ENCODE results near the gene XRRA1. TPM values are rescaled to one million over a fixed set of nuclear protein-coding genes. Genes with fewer than 3 reads are reported as not detected.

XRRA1 gene
- total RNA-seq, 1 donor from 2014 or later: 5.8 TPM

GRCh38 chr11:74950374-74950969, 1.6 kb upstream of the XRRA1 start:
- DNase-seq (ENCODE audit: low read depth in 2 of 2): no peak

GRCh38 chr11:74949753-74950137, 854 bp upstream of the XRRA1 start:
- DNase-seq (ENCODE audit: low read depth in 2 of 2): peak in 1 of 2 donors; percentile 15

- peak in 1 of 2 donors; percentile 42 for DNase-seq (ENCODE audit: low read depth in 2 of 2)
These were observed 369 bp downstream of the XRRA1 start for GRCh38 chr11:74948546-74948897.

GRCh38 chr11:74942073-74942759, 6.7 kb downstream of the XRRA1 start:
- no peak for DNase-seq (ENCODE audit: low read depth in 2 of 2)

GRCh38 chr11:74941492-74941891, 7.4 kb downstream of the XRRA1 start:
- no peak for DNase-seq (ENCODE audit: low read depth in 2 of 2)

DNA sequence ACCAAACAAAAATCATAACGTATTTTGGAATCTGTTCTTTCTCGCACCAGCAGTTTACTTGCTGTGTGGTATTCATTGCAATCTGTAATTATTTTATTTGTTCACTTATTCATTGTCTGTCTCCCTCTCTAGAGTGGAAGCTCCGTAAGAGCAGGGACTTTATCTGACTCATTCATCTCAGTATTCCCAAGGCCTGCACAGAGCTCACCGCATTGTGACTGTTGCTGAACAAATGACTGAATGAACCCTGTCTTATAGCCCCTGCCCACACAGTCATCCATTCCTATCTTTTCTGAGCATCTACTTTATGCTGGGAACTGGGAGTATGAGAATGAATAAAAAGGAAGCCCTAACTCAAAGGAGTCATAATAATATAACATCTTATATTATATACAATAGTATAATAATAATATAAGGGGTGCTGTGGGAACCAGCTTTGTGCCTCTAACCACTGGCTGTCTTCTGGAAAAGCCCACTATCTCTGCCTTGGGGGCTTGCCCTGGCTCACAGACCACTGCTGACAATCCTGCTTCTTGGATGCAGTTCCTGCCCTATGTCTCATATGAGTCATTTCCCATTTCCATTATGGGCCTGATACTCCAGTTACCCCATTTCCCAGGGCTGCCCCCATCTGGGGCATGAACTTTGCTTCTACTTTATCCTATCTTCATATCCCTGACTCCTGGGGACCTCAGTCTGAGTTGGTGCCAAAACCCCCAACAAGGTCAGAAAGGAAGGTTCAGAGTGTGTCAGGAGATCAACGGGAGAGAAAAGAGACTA, 11.0 kb downstream of the XRRA1 start:
- DNase-seq (ENCODE audit: low read depth in 2 of 2): peak; percentile 67 to 85

DNA sequence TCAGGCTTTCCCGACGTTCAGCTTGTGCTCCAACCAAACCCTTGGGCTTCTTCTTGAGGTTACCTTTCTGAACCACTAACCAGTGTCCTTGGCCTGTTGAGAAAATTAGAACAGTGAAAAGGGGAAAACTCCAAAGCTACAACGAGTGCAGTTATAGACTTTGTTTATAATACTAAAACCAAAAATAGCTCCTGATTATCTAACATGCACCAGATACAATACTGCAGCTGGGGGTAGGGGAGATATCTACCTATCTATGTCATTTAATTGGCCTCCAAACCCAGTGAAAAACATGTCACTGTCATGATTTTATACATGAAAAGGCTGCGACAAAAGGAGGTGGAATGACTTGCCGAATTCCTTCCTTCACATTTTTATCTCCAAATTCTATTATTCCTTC, 11.9 kb downstream of the XRRA1 start:
- no peak for DNase-seq (ENCODE audit: low read depth in 2 of 2)

- no peak for DNase-seq (ENCODE audit: low read depth in 2 of 2)
These were observed 12.8 kb downstream of the XRRA1 start for GRCh38 chr11:74936087-74936486.

- DNase-seq (ENCODE audit: low read depth in 2 of 2): no peak
These were observed 13.6 kb downstream of the XRRA1 start for GRCh38 chr11:74935285-74935684.

GRCh38 chr11:74933765-74934164, 15.1 kb downstream of the XRRA1 start:
- DNase-seq (ENCODE audit: low read depth in 2 of 2): no peak

DNA sequence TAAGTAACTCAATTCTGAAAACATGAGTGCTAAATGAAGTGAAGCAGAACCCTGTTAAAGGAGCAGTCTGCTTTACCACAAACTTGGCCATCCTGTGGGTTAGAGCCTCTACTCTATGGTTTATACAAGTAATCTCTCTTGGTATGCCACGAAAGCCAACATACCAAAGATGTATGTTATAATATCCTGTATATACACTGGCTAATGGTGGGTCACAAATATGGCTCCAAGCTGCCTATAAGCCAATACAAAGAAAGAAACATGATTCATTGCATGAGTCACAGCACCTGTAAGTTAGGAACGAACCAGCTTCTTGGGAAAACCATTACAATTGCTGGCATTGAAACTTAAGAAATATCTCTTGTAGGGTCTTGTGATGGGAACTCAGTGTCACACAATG, 16.1 kb downstream of the XRRA1 start:
- peak in 1 of 2 donors; percentile 75 for DNase-seq (ENCODE audit: low read depth in 2 of 2)

DNA sequence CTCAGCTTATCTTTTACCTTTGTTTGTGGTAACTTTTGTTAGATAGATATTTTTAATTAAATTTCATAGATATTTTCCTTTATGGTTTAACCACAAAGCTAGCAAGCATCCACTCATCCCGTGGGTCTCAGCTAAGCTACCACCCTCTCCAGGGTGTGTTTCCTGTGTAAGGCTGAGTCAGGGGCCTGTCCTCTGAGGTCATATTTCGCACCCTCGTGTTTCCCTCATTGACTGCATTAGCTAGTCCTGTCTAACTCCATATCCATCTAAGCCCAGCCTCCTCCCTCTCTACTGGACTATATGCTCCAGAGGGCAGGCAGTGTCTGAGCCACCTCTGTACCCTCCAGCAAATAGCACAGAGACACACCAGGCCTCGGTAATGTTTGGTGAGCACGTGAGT, 16.7 kb downstream of the XRRA1 start:
- peak; percentile 36 to 87 for DNase-seq (ENCODE audit: low read depth in 2 of 2)

- peak; percentile 96 to 98 for DNase-seq (ENCODE audit: low read depth in 2 of 2)
These were observed 19.2 kb downstream of the XRRA1 start for GRCh38 chr11:74929431-74930363.

- DNase-seq (ENCODE audit: low read depth in 2 of 2): no peak
These were observed 21.4 kb downstream of the XRRA1 start for GRCh38 chr11:74927496-74927895.

GRCh38 chr11:74926304-74927030, 22.4 kb downstream of the XRRA1 start:
- no peak for DNase-seq (ENCODE audit: low read depth in 2 of 2)

DNA sequence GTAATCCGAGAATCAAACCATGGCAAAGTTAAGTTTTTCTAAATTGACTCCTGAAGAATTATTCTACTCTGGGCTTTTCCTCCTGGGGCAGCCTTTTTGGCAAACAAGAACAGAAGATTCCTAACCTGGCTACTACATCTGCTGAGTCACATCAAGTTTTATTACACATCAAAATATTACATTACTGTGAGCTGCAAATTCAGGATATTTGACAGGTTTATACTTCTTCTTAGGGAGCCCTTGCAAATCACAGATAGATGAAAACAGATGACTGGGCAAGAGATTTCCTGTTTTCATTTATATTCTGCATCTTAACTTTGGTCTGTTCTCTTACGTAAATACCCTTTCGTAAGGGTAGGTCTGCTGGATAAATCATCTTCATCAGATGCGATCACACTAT, 23.6 kb downstream of the XRRA1 start:
- no peak for DNase-seq (ENCODE audit: low read depth in 2 of 2)

GRCh38 chr11:74923125-74923524, 25.8 kb downstream of the XRRA1 start:
- DNase-seq (ENCODE audit: low read depth in 2 of 2): no peak

DNA sequence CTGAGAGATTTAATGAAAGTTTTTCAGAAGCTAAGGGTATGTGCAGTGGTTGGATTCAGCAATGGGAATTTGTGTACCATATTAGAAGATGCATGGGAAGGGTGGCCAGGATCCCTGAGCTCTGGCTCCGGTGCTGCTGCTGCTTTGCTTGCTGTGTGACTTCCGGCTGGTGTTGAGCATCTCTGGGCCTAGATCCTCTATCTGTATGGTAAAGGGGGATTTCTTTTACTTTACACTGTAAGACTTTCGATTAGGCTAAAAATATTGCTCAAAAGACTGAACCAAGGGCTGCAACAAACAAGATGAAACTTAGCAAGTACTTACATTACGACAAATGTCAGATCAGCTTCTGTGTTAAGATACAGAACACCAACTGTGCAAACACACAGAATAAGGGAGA, 39.1 kb downstream of the XRRA1 start:
- DNase-seq (ENCODE audit: low read depth in 2 of 2): no peak

- DNase-seq (ENCODE audit: low read depth in 2 of 2): no peak
These were observed 39.5 kb downstream of the XRRA1 start for GRCh38 chr11:74909385-74909784.

- peak; percentile 39 to 68 for DNase-seq (ENCODE audit: low read depth in 2 of 2)
These were observed 43.6 kb downstream of the XRRA1 start for GRCh38 chr11:74905326-74905725.

GRCh38 chr11:74902342-74902741, 46.5 kb downstream of the XRRA1 start:
- DNase-seq (ENCODE audit: low read depth in 2 of 2): no peak
